Prostate gland (tissue), 2 donors: Measurements from ENCODE around the gene CPT1C.

ENCODE experiments used
- CTCF ChIP-seq, 4 experiments: fragments of 200-600 bp in 2 of 4; fragments of 450-650 bp in 2 of 4; sonication (generic) in 2 of 4; IDR thresholded peaks; 1 replicate in 3 of 4; 2 replicates in 1 of 4; pipeline ENCODE4 v1.5.1; 2016 to 2019; ENCODE audit warnings: antibody characterized with exemption in 4 of 4, mild to moderate bottlenecking in 2 of 4, moderate library complexity in 2 of 4
- POLR2A ChIP-seq: fragments of 450-650 bp; IDR thresholded peaks from one replicate; pipeline ENCODE4 v1.6.1; 2016; ENCODE audit warnings: antibody characterized with exemption, mild to moderate bottlenecking

DNA sequence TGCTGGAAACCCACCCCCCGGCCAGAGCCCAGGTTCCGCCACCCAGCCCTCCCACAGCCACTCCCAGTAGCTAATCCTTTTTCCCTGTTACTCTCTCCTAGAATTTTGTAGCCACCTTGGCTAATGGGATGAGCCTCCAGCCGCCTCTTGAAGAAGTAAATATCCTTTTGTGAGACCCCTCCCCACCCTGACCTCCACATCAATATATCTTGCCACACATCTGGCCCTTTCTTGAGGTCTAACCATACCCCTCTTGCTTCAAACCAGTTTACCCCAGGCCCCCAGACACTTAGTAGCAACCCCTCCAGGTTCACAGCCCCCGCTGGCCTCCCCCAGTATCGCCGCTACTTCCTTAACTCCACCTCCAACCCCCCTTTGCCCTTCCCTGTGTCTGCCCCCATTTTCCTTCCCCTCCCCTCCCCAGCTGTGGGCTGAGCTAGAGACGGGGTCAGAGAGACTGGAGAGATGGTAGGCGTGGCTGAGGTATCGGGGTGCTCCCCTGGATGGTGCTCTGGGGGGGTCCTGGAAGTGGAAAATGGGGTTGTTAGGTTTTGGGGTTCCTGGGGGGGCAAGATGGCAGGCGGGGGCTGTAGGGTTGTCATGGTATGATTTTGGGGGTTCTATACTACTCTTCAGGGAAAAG lies 11.0 kb upstream of the CPT1C start:
- TF ChIP-seq CTCF (IDR thresholded peaks at IDR 0.05) (no peak), POLR2A (no peak)
